HG02943 (cell line): ENCODE results near the gene PDGFD.

Source experiments
- ATAC-seq: cut with Tn5 transposase; IDR thresholded peaks from one replicate; pipeline ENCODE4 v1.9.1; 2021; ENCODE audit warnings: mild to moderate bottlenecking, low read depth, moderate library complexity; ENCODE audit not compliant: unreplicated experiment

Gene PDGFD

GRCh38 chr11:104164028-104164520, at the start of gene PDGFD:
Gene PDGFD, minus strand, starts transcription at chr11:104164147.
- ATAC-seq: peak; percentile 97

GRCh38 chr11:104206936-104207335, 43.0 kb upstream of the PDGFD start:
- no peak for ATAC-seq

- no peak for ATAC-seq
Measured at GRCh38 chr11:104205838-104206237, 41.9 kb upstream of the PDGFD start.

GRCh38 chr11:104200688-104201087, 36.7 kb upstream of the PDGFD start:
- ATAC-seq: no peak

- ATAC-seq: no peak
Measured at GRCh38 chr11:104199053-104199452, 35.1 kb upstream of the PDGFD start.

- no peak for ATAC-seq
Measured at GRCh38 chr11:104198576-104198975, 34.6 kb upstream of the PDGFD start.

- no peak for ATAC-seq
Measured at GRCh38 chr11:104191124-104191523, 27.2 kb upstream of the PDGFD start.

GRCh38 chr11:104183593-104183992, 19.6 kb upstream of the PDGFD start:
- no peak for ATAC-seq

- ATAC-seq: no peak
Measured at GRCh38 chr11:104175769-104176168, 11.8 kb upstream of the PDGFD start.

GRCh38 chr11:104169091-104169490, 5.1 kb upstream of the PDGFD start:
- no peak for ATAC-seq

- no peak for ATAC-seq
Measured at GRCh38 chr11:104165014-104165413, 1.1 kb upstream of the PDGFD start.

- peak; percentile 14 for ATAC-seq
Measured at GRCh38 chr11:104163100-104164027, 583 bp downstream of the PDGFD start.

GRCh38 chr11:104161751-104162450, 2.0 kb downstream of the PDGFD start:
- no peak for ATAC-seq

- ATAC-seq: no peak
Measured at GRCh38 chr11:104159356-104159755, 4.6 kb downstream of the PDGFD start.

GRCh38 chr11:104155375-104155774, 8.6 kb downstream of the PDGFD start:
- no peak for ATAC-seq

- no peak for ATAC-seq
Measured at GRCh38 chr11:104154296-104154695, 9.7 kb downstream of the PDGFD start.

- no peak for ATAC-seq
Measured at GRCh38 chr11:104152941-104153505, 10.9 kb downstream of the PDGFD start.

GRCh38 chr11:104151404-104152204, 12.3 kb downstream of the PDGFD start:
- no peak for ATAC-seq

GRCh38 chr11:104148706-104149105, 15.2 kb downstream of the PDGFD start:
- ATAC-seq: no peak

- no peak for ATAC-seq
Measured at GRCh38 chr11:104148074-104148473, 15.9 kb downstream of the PDGFD start.
